SK-N-SH treated with all-trans-retinoic acid at 6 μM for 48 hours (cell line): Measurements from ENCODE around the gene FTCD.

Experiments
- ATAC-seq: fragments of 200-7000 bp; cut with Tn5 transposase; 3 replicates; pipeline ENCODE4 v1.9.1; 2020; ENCODE audit warnings: mild to moderate bottlenecking, moderate library complexity
- ARNTL ChIP-seq: fragments of 450-650 bp; formaldehyde crosslinking; IDR thresholded peaks from 2 replicates; pipeline ENCODE4 v1.5.0; 2020; ENCODE audit warnings: low read depth, mild to moderate bottlenecking, moderate library complexity, borderline replicate concordance
- BACH2 ChIP-seq: fragments of 250-450 bp; sonication (Bioruptor Pico); IDR thresholded peaks from 2 replicates; pipeline ENCODE4 v1.9.0; 2021; ENCODE audit warnings: mild to moderate bottlenecking, borderline replicate concordance
- CSDC2 ChIP-seq: fragments of 250-450 bp; sonication (Bioruptor Pico); IDR thresholded peaks from 2 replicates; pipeline ENCODE4 v1.5.0; 2020; ENCODE audit warnings: mild to moderate bottlenecking, moderate library complexity
- ESRRG ChIP-seq: fragments of 250-450 bp; sonication (Bioruptor Pico); IDR thresholded peaks from 2 replicates; pipeline ENCODE4 v1.6.1; 2021; ENCODE audit warnings: mild to moderate bottlenecking
- GLIS3 ChIP-seq: fragments of 250-450 bp; sonication (Bioruptor Pico); IDR thresholded peaks from 2 replicates; pipeline ENCODE4 v1.5.0; 2020; ENCODE audit warnings: mild to moderate bottlenecking, moderate library complexity
- ISL1 ChIP-seq: fragments of 250-450 bp; sonication (Bioruptor Pico); IDR thresholded peaks from 2 replicates; pipeline ENCODE4 v2.1.2; 2022; ENCODE audit warnings: mild to moderate bottlenecking, moderate library complexity
- OSR1 ChIP-seq: fragments of 250-450 bp; sonication (Bioruptor Pico); IDR thresholded peaks from 2 replicates; pipeline ENCODE4 v1.8.0; 2022; ENCODE audit warnings: moderate library complexity, mild to moderate bottlenecking, inconsistent platforms
- PPARA ChIP-seq: fragments of 250-450 bp; sonication (Bioruptor Pico); IDR thresholded peaks from 2 replicates; pipeline ENCODE4 v1.5.0; 2020; ENCODE audit warnings: mild to moderate bottlenecking, borderline replicate concordance
- RARB ChIP-seq: fragments of 250-450 bp; sonication (Bioruptor Pico); IDR thresholded peaks from 2 replicates; pipeline ENCODE4 v1.8.0; 2021; ENCODE audit warnings: mild to moderate bottlenecking, moderate library complexity
- SNAI2 ChIP-seq: fragments of 250-450 bp; sonication (Bioruptor Pico); IDR thresholded peaks from 2 replicates; pipeline ENCODE4 v1.5.0; 2020; ENCODE audit warnings: mild to moderate bottlenecking, moderate library complexity
- TCF4 ChIP-seq: fragments of 250-450 bp; sonication (Bioruptor Pico); IDR thresholded peaks from 2 replicates; pipeline ENCODE4 v1.8.0; 2021; ENCODE audit warnings: mild to moderate bottlenecking, moderate library complexity, borderline replicate concordance
- TOX ChIP-seq: fragments of 250-450 bp; sonication (Bioruptor Pico); IDR thresholded peaks from 2 replicates; pipeline ENCODE4 v1.8.0; 2021; ENCODE audit warnings: mild to moderate bottlenecking, moderate library complexity, borderline replicate concordance
- ZC3H10 ChIP-seq: fragments of 250-450 bp; sonication (Bioruptor Pico); IDR thresholded peaks from 2 replicates; pipeline ENCODE4 v1.5.1; 2021; ENCODE audit warnings: mild to moderate bottlenecking, moderate library complexity
- ZFP3 ChIP-seq: fragments of 250-450 bp; sonication (Bioruptor Pico); IDR thresholded peaks from 2 replicates; pipeline ENCODE4 v1.5.0; 2020; ENCODE audit warnings: mild to moderate bottlenecking, moderate library complexity
- ZFP30 ChIP-seq: fragments of 450-650 bp; formaldehyde crosslinking; IDR thresholded peaks from 2 replicates; pipeline ENCODE4 v1.5.0; 2022; ENCODE audit warnings: mild to moderate bottlenecking, moderate library complexity
- ZNF565 ChIP-seq: fragments of 450-650 bp; formaldehyde crosslinking; conservative IDR thresholded peaks from 2 replicates; pipeline ENCODE4 v1.5.0; 2020; ENCODE audit warnings: low read depth, mild to moderate bottlenecking, moderate library complexity
- ZNF70 ChIP-seq: fragments of 450-650 bp; formaldehyde crosslinking; IDR thresholded peaks from 2 replicates; pipeline ENCODE4 v1.5.0; 2020; ENCODE audit warnings: mild to moderate bottlenecking, moderate library complexity
- ZNF8 ChIP-seq: fragments of 450-650 bp; formaldehyde crosslinking; IDR thresholded peaks from 2 replicates; pipeline ENCODE4 v1.5.0; 2020; ENCODE audit warnings: mild to moderate bottlenecking, moderate library complexity
- TF ChIP-seq, protein P1 (sequence below): fragments of 250-450 bp; sonication (Bioruptor Pico); IDR thresholded peaks from 2 replicates; pipeline ENCODE4 v1.5.1; 2021; ENCODE audit warnings: mild to moderate bottlenecking, moderate library complexity
- TF ChIP-seq, protein P2 (sequence below): fragments of 250-450 bp; sonication (Bioruptor Pico); IDR thresholded peaks from 2 replicates; pipeline ENCODE4 v1.5.1; 2020; ENCODE audit warnings: low read depth, mild to moderate bottlenecking, moderate library complexity
- TF ChIP-seq, protein P3 (sequence below): fragments of 250-450 bp; sonication (Bioruptor Pico); IDR thresholded peaks from 2 replicates; pipeline ENCODE4 v1.5.0; 2020; ENCODE audit warnings: mild to moderate bottlenecking, moderate library complexity
- TF ChIP-seq, protein P4 (sequence below): fragments of 250-450 bp; sonication (Bioruptor Pico); IDR thresholded peaks from 2 replicates; pipeline ENCODE4 v1.8.0; 2020; ENCODE audit warnings: mild to moderate bottlenecking, moderate library complexity, borderline replicate concordance

Gene FTCD

DNA sequence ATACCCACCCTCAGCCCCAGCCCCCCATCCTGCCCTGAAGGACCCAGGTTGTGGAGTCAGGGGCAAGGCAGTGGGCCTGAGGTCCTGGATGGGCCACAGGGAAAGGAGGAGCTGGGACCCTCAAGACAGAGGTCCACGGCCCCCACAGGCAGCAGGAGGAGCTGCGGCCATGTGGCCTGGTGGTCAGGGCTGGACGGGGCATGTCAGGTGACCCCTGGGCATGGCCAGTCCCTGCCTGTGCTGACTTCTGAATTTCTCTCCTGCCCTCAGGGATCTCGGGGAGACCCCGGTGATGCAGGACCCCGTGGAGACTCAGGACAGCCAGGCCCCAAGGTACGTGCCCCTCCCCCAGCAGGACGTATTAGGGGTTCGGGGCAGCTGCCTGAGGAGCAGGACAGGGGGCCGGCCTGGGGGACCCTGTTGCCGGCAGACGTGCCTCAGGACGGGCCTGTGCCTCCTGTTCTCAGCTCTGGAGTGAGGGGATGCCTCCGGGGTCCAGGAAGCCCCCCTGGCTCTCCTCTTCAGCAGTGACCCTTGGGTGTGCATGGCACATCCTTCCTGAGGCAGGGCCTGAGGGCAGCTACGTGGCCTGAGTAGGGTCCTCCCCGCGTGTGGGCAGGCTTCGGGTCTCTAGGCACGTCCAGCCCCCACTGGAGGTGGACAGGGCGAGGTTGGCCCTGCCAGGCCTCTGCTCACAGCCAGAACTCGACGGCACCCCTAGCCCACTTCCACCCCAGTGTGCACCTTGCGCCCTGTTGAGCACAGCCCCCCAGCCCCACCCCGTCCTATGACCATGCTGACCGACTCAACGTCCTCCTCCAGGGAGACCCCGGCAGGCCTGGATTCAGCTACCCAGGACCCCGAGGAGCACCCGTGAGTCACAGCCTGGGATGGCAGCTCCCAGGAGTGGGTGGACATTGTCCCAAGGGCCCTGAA lies 33.8 kb downstream of the FTCD start:
- TF ChIP-seq SNAI2 (CRISPR knock-in tag) (no peak), ZC3H10 (CRISPR knock-in tag) (no peak), PPARA (CRISPR knock-in tag) (no peak), ZNF565 (CRISPR knock-in tag) (no peak), ZNF70 (CRISPR knock-in tag) (no peak), ZNF8 (CRISPR knock-in tag) (no peak), TCF4 (CRISPR knock-in tag) (no peak), ZFP3 (CRISPR knock-in tag) (no peak), ESRRG (CRISPR knock-in tag) (no peak), ARNTL (CRISPR knock-in tag) (no peak), BACH2 (CRISPR knock-in tag) (no peak), TOX (CRISPR knock-in tag) (no peak), ISL1 (no peak), OSR1 (no peak), ZFP30 (CRISPR knock-in tag) (no peak)
- TF ChIP-seq, protein P1, sequence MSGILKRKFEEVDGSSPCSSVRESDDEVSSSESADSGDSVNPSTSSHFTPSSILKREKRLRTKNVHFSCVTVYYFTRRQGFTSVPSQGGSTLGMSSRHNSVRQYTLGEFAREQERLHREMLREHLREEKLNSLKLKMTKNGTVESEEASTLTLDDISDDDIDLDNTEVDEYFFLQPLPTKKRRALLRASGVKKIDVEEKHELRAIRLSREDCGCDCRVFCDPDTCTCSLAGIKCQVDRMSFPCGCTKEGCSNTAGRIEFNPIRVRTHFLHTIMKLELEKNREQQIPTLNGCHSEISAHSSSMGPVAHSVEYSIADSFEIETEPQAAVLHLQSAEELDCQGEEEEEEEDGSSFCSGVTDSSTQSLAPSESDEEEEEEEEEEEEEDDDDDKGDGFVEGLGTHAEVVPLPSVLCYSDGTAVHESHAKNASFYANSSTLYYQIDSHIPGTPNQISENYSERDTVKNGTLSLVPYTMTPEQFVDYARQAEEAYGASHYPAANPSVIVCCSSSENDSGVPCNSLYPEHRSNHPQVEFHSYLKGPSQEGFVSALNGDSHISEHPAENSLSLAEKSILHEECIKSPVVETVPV (CRISPR knock-in tag): no peak
- TF ChIP-seq, protein P2, sequence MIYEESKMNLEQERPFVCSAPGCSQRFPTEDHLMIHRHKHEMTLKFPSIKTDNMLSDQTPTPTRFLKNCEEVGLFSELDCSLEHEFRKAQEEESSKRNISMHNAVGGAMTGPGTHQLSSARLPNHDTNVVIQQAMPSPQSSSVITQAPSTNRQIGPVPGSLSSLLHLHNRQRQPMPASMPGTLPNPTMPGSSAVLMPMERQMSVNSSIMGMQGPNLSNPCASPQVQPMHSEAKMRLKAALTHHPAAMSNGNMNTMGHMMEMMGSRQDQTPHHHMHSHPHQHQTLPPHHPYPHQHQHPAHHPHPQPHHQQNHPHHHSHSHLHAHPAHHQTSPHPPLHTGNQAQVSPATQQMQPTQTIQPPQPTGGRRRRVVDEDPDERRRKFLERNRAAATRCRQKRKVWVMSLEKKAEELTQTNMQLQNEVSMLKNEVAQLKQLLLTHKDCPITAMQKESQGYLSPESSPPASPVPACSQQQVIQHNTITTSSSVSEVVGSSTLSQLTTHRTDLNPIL (CRISPR knock-in tag): no peak
- TF ChIP-seq, protein P3, sequence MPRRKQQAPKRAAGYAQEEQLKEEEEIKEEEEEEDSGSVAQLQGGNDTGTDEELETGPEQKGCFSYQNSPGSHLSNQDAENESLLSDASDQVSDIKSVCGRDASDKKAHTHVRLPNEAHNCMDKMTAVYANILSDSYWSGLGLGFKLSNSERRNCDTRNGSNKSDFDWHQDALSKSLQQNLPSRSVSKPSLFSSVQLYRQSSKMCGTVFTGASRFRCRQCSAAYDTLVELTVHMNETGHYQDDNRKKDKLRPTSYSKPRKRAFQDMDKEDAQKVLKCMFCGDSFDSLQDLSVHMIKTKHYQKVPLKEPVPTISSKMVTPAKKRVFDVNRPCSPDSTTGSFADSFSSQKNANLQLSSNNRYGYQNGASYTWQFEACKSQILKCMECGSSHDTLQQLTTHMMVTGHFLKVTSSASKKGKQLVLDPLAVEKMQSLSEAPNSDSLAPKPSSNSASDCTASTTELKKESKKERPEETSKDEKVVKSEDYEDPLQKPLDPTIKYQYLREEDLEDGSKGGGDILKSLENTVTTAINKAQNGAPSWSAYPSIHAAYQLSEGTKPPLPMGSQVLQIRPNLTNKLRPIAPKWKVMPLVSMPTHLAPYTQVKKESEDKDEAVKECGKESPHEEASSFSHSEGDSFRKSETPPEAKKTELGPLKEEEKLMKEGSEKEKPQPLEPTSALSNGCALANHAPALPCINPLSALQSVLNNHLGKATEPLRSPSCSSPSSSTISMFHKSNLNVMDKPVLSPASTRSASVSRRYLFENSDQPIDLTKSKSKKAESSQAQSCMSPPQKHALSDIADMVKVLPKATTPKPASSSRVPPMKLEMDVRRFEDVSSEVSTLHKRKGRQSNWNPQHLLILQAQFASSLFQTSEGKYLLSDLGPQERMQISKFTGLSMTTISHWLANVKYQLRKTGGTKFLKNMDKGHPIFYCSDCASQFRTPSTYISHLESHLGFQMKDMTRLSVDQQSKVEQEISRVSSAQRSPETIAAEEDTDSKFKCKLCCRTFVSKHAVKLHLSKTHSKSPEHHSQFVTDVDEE (CRISPR knock-in tag): no peak
- TF ChIP-seq, protein P4, sequence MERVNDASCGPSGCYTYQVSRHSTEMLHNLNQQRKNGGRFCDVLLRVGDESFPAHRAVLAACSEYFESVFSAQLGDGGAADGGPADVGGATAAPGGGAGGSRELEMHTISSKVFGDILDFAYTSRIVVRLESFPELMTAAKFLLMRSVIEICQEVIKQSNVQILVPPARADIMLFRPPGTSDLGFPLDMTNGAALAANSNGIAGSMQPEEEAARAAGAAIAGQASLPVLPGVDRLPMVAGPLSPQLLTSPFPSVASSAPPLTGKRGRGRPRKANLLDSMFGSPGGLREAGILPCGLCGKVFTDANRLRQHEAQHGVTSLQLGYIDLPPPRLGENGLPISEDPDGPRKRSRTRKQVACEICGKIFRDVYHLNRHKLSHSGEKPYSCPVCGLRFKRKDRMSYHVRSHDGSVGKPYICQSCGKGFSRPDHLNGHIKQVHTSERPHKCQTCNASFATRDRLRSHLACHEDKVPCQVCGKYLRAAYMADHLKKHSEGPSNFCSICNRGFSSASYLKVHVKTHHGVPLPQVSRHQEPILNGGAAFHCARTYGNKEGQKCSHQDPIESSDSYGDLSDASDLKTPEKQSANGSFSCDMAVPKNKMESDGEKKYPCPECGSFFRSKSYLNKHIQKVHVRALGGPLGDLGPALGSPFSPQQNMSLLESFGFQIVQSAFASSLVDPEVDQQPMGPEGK (CRISPR knock-in tag): no peak
- ATAC-seq: no peak

DNA sequence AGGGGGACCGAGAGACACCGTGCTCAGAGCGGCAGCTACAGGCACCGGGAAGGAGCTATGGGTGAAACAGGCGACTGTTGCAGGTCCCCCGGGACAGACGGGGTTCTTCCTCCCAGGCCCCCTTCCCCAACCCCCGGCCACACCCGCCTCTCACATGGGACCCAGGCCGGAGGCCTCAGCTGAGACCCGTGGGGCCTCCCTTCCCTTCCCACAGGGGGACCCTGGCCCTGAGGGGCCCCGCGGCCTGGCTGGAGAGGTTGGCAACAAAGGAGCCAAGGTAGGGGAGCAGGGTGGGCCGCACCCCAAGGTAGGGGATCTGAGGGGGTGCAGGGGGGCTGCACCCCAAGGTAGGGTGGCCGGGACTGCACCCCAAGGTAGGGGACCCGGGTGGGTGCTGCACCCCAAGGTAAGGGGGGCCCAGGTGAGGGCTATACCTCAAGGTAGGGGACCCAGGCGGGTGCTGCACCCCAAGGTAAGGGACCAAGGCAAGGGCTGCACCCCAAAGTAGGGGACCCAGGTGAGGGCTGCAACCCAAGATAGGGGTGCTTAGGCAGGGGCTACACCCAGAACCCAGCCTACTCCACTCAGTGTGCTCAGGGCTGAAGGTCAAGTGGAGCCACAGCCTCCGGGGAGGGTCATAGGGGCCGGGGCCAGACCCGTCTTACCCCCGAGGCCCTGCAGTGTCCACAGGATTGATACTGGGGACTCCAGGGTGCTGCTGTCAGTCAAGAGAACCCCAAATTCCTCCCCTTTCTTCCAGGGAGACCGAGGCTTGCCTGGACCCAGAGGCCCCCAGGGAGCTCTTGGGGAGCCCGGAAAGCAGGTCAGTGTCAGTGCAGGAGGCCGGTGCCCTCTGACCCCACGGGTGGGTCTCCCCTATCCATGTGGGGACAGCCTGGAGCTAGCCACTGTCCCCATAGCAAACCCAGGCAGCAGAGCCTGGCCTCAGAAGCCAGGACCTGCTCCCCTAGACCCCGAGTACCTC lies 34.8 kb downstream of the FTCD start:
- no peak for ATAC-seq
- no peak for TF ChIP-seq ZNF565 (CRISPR knock-in tag)
- TF ChIP-seq ZC3H10 (CRISPR knock-in tag): no peak
- TF ChIP-seq, protein P4 (CRISPR knock-in tag): no peak
- TF ChIP-seq, protein P3 (CRISPR knock-in tag): no peak
- TF ChIP-seq, protein P1 (CRISPR knock-in tag): no peak
- no peak for TF ChIP-seq TCF4 (CRISPR knock-in tag)
- TF ChIP-seq ZFP3 (CRISPR knock-in tag): no peak
- no peak for TF ChIP-seq ARNTL (CRISPR knock-in tag)
- TF ChIP-seq GLIS3 (CRISPR knock-in tag): no peak
- TF ChIP-seq CSDC2 (CRISPR knock-in tag): no peak
- TF ChIP-seq RARB (CRISPR knock-in tag): no peak
- TF ChIP-seq, all 23 proteins: peak for 0
